Fibroblast of skin of scalp (primary cell): Measurements from ENCODE around the gene ZNF677.
"Not testable (repeated sequence)": the region's sequence is repeated elsewhere in the genome, so short reads cannot be mapped to it uniquely, and the experiment has no call there.

Experiments used
- DNase-seq: peaks from one replicate; pipeline ENCODE4 v3.0.0-alpha.2; 2013

Gene ZNF677

GRCh38 chr19:53193535-53194222 lies 61.0 kb downstream of the ZNF677 start:
- no peak for DNase-seq

- peak; percentile 87 for DNase-seq
Measured at GRCh38 chr19:53192771-53193534, 61.7 kb downstream of the ZNF677 start, which contains the start of gene ZNF665. ZNF665 (minus strand) TSS chr19:53193358; CDS start chr19:53182898, 10,460 bp downstream.

- no peak for DNase-seq
Measured at GRCh38 chr19:53190253-53190652, 64.4 kb downstream of the ZNF677 start.

- not testable (repeated sequence) for DNase-seq
Measured at GRCh38 chr19:53189691-53190198, 64.9 kb downstream of the ZNF677 start.
